A673 (cell line): Measurements from ENCODE around the gene P2RX5. TPM values are rescaled to one million over a fixed set of nuclear protein-coding genes. Genes with fewer than 3 reads are reported as not detected.

Source experiments
- BruUV-seq: library from RNA; stranded (reverse); fragments of 400-500 nt; replicated peaks from 2 replicates; lab custom pipeline; 2021; lab: Mats Ljungman, UMichigan
- CTCF ChIA-PET: fragments of 300-600 bp; sonication (Branson Sonifier 250); formaldehyde crosslinking; loops from one replicate; lab custom pipeline; 2022; ENCODE audit warnings: antibody characterized with exemption; lab: Charles Lee
- POLR2A ChIA-PET: fragments of 300-600 bp; sonication (Branson Sonifier 250); formaldehyde crosslinking; loops from one replicate; lab custom pipeline; 2022; ENCODE audit warnings: antibody characterized with exemption; ENCODE audit not compliant: low non-redundant PET; lab: Charles Lee
- DNase-seq: peaks from one replicate; pipeline ENCODE4 v3.0.0-alpha.2; 2015; ENCODE audit warnings: low spot score
- H3K27ac ChIP-seq: fragments of 200-600 bp; sonication (generic); 2 replicates; pipeline ENCODE4 v1.5.1; 2016; ENCODE audit warnings: mixed run types, low read depth, mild to moderate bottlenecking, mixed read lengths, antibody characterized with exemption, low read length; ENCODE audit not compliant: poor library complexity, severe bottlenecking
- H3K27me3 ChIP-seq: fragments of 200-600 bp; sonication (generic); replicated peaks from 2 replicates; pipeline ENCODE4 v1.6.1; 2017; ENCODE audit warnings: mixed run types, low read depth, mild to moderate bottlenecking, mixed read lengths, antibody characterized with exemption, low read length; ENCODE audit not compliant: insufficient read depth, poor library complexity
- H3K36me3 ChIP-seq: fragments of 200-600 bp; sonication (generic); 2 replicates; pipeline ENCODE4 v1.6.1; 2016; ENCODE audit warnings: mixed run types, mild to moderate bottlenecking, mixed read lengths, antibody characterized with exemption, low read length; ENCODE audit not compliant: insufficient read depth, poor library complexity, severe bottlenecking
- H3K4me1 ChIP-seq: fragments of 200-600 bp; sonication (generic); 2 replicates; pipeline ENCODE4 v1.6.1; 2017; ENCODE audit warnings: mixed run types, mild to moderate bottlenecking, mixed read lengths, antibody characterized with exemption, low read length; ENCODE audit not compliant: insufficient read depth, poor library complexity, severe bottlenecking
- H3K4me3 ChIP-seq: fragments of 200-600 bp; sonication (generic); 2 replicates; pipeline ENCODE4 v1.5.1; 2016; ENCODE audit warnings: low read depth, mixed run types, mild to moderate bottlenecking, mixed read lengths, low read length; ENCODE audit not compliant: poor library complexity, severe bottlenecking
- H3K9me3 ChIP-seq: fragments of 200-600 bp; sonication (generic); 2 replicates; pipeline ENCODE4 v1.6.1; 2016; ENCODE audit warnings: mixed run types, low read depth, mild to moderate bottlenecking, mixed read lengths, antibody characterized with exemption, low read length; ENCODE audit not compliant: poor library complexity, severe bottlenecking
- CTCF ChIP-seq: fragments of 300-800, 200-600 bp; sonication (generic); conservative IDR thresholded peaks from 2 replicates; pipeline ENCODE4 v1.5.1; 2017; ENCODE audit warnings: low read depth, mild to moderate bottlenecking, antibody characterized with exemption, low read length, moderate library complexity, mixed read lengths
- EZH2 ChIP-seq: fragments of 200-600 bp; sonication (generic); IDR thresholded peaks from 2 replicates; pipeline ENCODE4 v1.6.1; 2017; ENCODE audit warnings: borderline replicate concordance, low read depth, mild to moderate bottlenecking, mixed read lengths, antibody characterized with exemption, low read length; ENCODE audit not compliant: poor library complexity, severe bottlenecking
- intact Hi-C: fragments of 100-400 bp; cut with micrococcal nuclease; formaldehyde crosslinking; loops from one replicate; pipeline ENCODE4 v1.10.0; 2022; ENCODE audit not compliant: unreplicated experiment
- total RNA-seq: library from RNA; stranded (reverse); gene quantifications from 2 replicates; pipeline ENCODE4 v1.2.3, GENCODE V29; 2021

The P2RX5 gene
- total RNA-seq, 1 experiment from 2014 or later: 0.45 TPM

- TF ChIP-seq CTCF (no peak), EZH2 (no peak)
- no peak for DNase-seq
- intact Hi-C loops: no loop called here
- Histone ChIP-seq H3K36me3 (no peaks in the 10 kb centered on the region), H3K9me3 (no peaks in the 10 kb centered on the region), H3K27me3 (peaks cover 18% of the 10 kb centered on the region), H3K27ac (no peak overlapping the region), H3K4me1 (peaks cover 7% of the 10 kb centered on the region), H3K4me3 (no peak overlapping the region)
- no TSS peak for BruUV-seq
- ChIA-PET CTCF (no interaction called here), POLR2A (interaction anchor here (0.6 kb wide), 1 partner anchor 40 kb away, joined by 9 read pairs; no protein-coding TSS in a partner anchor)
Observed at GRCh38 chr17:3699951-3700350, 4.0 kb upstream of the P2RX5 start.

GRCh38 chr17:3698139-3698538 is 2.2 kb upstream of the P2RX5 start:
- Histone ChIP-seq H3K9me3 (no peaks in the 10 kb centered on the region), H3K27me3 (peaks cover 24% of the 10 kb centered on the region), H3K27ac (no peak overlapping the region), H3K36me3 (no peaks in the 10 kb centered on the region), H3K4me1 (peaks cover 7% of the 10 kb centered on the region), H3K4me3 (no peak overlapping the region)
- no TSS peak for BruUV-seq
- DNase-seq: no peak
- TF ChIP-seq EZH2: no peak
- no peak for TF ChIP-seq CTCF
- ChIA-PET CTCF (no interaction called here), POLR2A (no interaction called here)
- intact Hi-C loops: no loop called here

GRCh38 chr17:3697103-3697476 is 1.1 kb upstream of the P2RX5 start:
- TF ChIP-seq EZH2 (no peak), CTCF (no peak)
- intact Hi-C loops: no loop called here
- POLR2A ChIA-PET: no interaction called here
- no peaks in the 10 kb centered on the region for H3K9me3 ChIP-seq
- H3K27ac ChIP-seq: no peak overlapping the region
- peaks cover 24% of the 10 kb centered on the region for H3K27me3 ChIP-seq
- no peak overlapping the region for H3K4me3 ChIP-seq
- BruUV-seq: no TSS peak
- no peak for DNase-seq
- H3K4me1 ChIP-seq: peaks cover 7% of the 10 kb centered on the region
- H3K36me3 ChIP-seq: no peaks in the 10 kb centered on the region
- CTCF ChIA-PET: no interaction called here
